ENCODE measurements around the gene MGAT5. TPM values are rescaled to one million over a fixed set of nuclear protein-coding genes. Genes with fewer than 3 reads are reported as not detected.

MGAT5 gene
- total RNA-seq, 2 experiments from 2014 or later: 36.9 to 42.2 TPM

- DNase-seq: no peak
- intact Hi-C loops (cut with micrococcal nuclease): no loop called here
- no peak overlapping the region for H3K4me3 Mint-ChIP-seq
- no peaks in the 10 kb centered on the region for H3K9me3 Mint-ChIP-seq
- no peak for ATAC-seq
- TF ChIP-seq CTCF (IDR thresholded peaks at IDR 0.05): no peak
- ChIA-PET POLR2A (no interaction called here), CTCF (interaction anchor here (0.7 kb wide), 1 partner anchor 54 kb away, joined by 3 read pairs; no protein-coding TSS in a partner anchor)
- H3K4me1 Mint-ChIP-seq (ENCODE audit: low read depth): no peaks in the 10 kb centered on the region
- no peak overlapping the region for H3K27ac Mint-ChIP-seq
- no peaks in the 10 kb centered on the region for H3K27me3 Mint-ChIP-seq
- H3K36me3 Mint-ChIP-seq (ENCODE audit: low read depth): peaks cover 38% of the 10 kb centered on the region
Observed at GRCh38 chr2:134357814-134358213, 103.9 kb downstream of the MGAT5 start.

- ATAC-seq (no peak), DNase-seq (no peak)
- no peak overlapping the region for H3K4me3 Mint-ChIP-seq
- POLR2A ChIA-PET: interaction anchor here (0.7 kb wide), 1 partner anchor 54 kb away, joined by 3 read pairs; no protein-coding TSS in a partner anchor
- no peak for TF ChIP-seq CTCF (IDR thresholded peaks at IDR 0.05)
- no peak overlapping the region for H3K27ac Mint-ChIP-seq
- H3K4me1 Mint-ChIP-seq (ENCODE audit: low read depth): no peaks in the 10 kb centered on the region
- no peaks in the 10 kb centered on the region for H3K27me3 Mint-ChIP-seq
- CTCF ChIA-PET: interaction anchor here (1.5 kb wide), 1 partner anchor 9 kb away, joined by 3 read pairs; no protein-coding TSS in a partner anchor
- H3K36me3 Mint-ChIP-seq (ENCODE audit: low read depth): peaks cover 38% of the 10 kb centered on the region
- no peaks in the 10 kb centered on the region for H3K9me3 Mint-ChIP-seq
- intact Hi-C loops (cut with micrococcal nuclease): no loop called here
Observed at GRCh38 chr2:134359367-134360081, 105.7 kb downstream of the MGAT5 start.

- intact Hi-C loops (cut with micrococcal nuclease): no loop called here
- Mint-ChIP-seq H3K27me3 (no peaks in the 10 kb centered on the region), H3K4me3 (no peak overlapping the region), H3K27ac (no peak overlapping the region), H3K9me3 (no peaks in the 10 kb centered on the region), H3K36me3 (ENCODE audit: low read depth) (peaks cover 28% of the 10 kb centered on the region), H3K4me1 (ENCODE audit: low read depth) (no peaks in the 10 kb centered on the region)
- no peak for TF ChIP-seq CTCF (IDR thresholded peaks at IDR 0.05)
- no peak for ATAC-seq
- ChIA-PET CTCF (interaction anchor here (0.8 to 1.6 kb wide), 2 partner anchors 12 to 14 kb away, joined by 3 to 4 read pairs; no protein-coding TSS in a partner anchor), POLR2A (no interaction called here)
- DNase-seq: no peak
Observed at GRCh38 chr2:134360745-134361487, 107.0 kb downstream of the MGAT5 start.

- Mint-ChIP-seq H3K36me3 (ENCODE audit: low read depth) (peaks cover 23% of the 10 kb centered on the region), H3K4me1 (ENCODE audit: low read depth) (peaks cover 3% of the 10 kb centered on the region), H3K27ac (no peak overlapping the region), H3K4me3 (no peak overlapping the region), H3K9me3 (no peaks in the 10 kb centered on the region), H3K27me3 (no peaks in the 10 kb centered on the region)
- intact Hi-C loops (cut with micrococcal nuclease): no loop called here
- POLR2A ChIA-PET: no interaction called here
- no peak for DNase-seq
- no peak for TF ChIP-seq CTCF (IDR thresholded peaks at IDR 0.05)
- CTCF ChIA-PET: interaction anchor here (1.6 kb wide), 1 partner anchor 15 kb away, joined by 4 read pairs; no protein-coding TSS in a partner anchor
- ATAC-seq: no peak
Observed at GRCh38 chr2:134361648-134362047, 107.8 kb downstream of the MGAT5 start.
